Measurements from ENCODE around the gene ADAM22.

ADAM22 gene

DNA sequence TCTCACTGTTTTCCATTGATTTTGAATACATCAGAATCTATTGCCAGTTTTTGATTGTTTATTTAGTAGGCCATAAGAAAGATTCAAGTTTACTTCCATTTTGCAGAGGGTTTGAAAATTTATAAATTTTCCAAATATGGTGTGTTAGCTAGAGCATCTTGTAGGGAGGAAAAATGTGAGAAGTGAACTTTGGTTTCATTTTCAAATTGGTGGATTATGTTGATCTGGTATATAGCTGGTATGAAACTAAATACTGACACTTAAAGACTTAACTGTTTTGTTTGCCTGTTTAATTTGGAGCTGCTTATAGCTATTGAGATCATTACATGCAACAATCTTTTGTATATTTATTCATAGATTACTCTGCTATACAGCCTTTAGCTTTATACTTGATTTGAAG is 108.1 kb downstream of the ADAM22 start:
- no peak for DNase-seq (ENCODE audit: low read depth)

DNA sequence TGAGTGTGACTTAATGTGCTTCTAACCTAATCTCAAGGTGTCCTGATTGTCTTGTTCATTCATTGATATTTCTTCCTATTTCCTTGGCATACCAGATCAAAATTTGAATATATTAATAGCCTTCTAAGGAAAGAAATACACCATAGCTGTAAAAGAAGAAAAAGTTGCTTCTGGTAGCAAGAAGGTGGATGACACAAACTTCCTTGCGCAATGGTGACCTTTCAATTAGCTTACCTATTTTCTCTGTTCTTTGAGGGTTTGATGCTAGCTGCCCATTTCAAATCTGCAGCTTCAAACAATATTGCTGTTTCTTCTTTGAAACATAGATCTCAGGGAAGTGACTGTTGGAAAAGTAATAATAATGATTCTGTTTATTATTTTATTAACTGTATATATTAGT is 108.8 kb downstream of the ADAM22 start:
- DNase-seq (ENCODE audit: low read depth), result no peak

DNA sequence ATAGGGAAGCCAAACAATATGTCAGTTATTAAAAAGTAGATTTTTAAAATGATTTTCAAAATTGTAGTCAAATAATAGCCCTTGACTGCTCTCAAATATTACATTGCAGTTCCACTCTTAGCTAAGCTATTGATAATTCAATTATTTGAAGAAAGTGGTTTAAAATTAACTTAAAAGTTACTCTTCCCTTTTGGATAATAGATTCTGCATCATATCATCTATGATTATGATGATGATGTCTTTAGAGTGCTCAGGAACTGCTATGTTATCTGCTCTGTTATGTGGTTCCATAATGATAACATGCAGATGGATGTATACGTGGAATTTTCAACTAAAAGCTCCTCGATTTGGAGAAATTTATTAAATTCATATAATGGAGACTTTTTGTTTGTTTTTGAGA is 110.0 kb downstream of the ADAM22 start:
- no peak for DNase-seq (ENCODE audit: low read depth)

DNA sequence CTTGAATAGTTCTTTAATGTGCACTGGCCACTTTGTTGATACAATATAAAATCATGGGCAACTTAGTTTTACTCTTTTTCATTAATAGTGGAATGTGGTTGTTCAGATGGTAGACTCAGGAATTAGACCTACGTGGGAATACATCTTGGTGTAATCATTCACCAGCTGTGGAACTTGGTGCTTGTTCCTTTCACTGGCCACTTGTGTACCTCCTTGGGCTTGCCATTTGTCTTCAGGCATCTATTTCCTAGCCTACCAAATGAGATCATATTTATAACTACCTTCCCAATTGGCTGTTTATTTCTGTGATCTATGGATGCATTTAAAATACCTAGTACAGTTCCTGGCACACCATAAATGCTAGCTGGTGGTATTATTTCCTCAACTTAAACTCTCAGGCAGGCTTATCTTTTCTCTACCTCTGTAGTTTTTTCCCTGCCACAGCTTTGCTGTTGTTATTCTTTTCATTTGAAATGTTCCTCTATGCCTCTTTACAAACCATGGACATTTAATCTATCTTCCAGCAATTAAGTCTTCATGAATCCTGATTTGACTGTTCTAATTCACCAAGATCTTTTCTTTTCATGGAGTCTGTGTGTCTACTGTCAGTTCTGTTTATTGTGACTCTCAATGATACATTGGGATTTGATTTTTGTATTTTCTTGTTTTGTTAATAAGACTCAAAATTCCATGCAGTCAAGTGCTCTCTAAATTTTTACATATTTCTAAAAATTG is 113.0 kb downstream of the ADAM22 start:
- DNase-seq (ENCODE audit: low read depth), result no peak

DNA sequence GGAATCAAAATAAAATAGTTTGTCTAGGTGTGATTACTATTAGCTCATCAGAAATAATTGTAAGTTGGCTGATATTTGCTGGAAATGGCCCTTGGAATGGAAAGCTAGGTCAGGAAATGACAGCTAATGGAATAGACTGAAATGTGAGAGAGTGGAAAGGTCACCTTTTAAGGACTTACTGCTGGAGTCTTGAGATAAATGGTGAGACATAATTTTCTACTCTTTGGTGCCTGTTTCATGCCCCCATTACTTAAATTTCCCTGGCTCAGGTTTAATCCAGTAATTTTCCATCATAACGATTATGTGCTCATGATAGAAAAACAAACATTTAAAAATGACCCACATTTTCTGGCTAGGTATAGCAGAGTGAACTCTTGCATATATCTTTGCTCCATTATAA is 123.6 kb downstream of the ADAM22 start:
- no peak for DNase-seq (ENCODE audit: low read depth)

DNA sequence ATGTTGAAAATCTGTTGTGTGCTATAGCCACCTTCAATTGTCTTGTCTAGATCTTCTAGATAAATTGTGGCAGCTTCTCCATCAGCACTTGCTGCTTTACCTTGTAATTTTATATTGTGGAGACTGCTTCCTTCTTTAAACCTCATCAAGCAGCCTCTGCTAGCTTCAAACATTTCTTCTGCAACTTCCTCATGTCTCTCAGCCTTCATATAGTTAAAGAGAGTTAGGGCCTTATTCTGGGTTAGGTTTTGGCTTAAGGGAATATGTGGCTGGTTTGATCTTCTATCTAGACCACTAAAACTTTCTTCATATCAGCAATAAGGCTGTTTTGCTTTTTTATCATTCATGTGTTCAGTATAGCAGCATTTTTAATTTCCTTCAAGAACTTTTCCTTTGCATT is 128.2 kb downstream of the ADAM22 start:
- no peak for DNase-seq (ENCODE audit: low read depth)

DNA sequence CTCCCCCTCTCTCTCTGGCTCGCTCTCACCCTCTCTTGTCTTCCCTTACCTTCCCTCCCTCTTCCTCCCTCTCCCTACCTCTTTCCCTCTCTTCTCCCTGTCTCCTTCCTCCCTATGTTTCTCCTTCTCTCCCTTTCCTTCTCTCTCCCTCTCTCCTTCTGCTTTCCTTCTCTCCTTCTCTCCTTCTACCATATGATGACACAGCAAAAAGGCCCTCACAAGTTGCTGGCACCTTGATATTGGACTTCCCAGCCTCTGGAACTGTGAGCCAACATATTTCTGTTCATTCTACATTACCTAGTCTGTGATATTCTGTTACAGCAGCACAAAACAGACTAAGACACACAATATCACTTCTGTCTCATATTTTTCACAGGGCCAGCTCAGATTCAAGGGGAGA is 135.0 kb downstream of the ADAM22 start:
- DNase-seq (ENCODE audit: low read depth), result no peak

DNA sequence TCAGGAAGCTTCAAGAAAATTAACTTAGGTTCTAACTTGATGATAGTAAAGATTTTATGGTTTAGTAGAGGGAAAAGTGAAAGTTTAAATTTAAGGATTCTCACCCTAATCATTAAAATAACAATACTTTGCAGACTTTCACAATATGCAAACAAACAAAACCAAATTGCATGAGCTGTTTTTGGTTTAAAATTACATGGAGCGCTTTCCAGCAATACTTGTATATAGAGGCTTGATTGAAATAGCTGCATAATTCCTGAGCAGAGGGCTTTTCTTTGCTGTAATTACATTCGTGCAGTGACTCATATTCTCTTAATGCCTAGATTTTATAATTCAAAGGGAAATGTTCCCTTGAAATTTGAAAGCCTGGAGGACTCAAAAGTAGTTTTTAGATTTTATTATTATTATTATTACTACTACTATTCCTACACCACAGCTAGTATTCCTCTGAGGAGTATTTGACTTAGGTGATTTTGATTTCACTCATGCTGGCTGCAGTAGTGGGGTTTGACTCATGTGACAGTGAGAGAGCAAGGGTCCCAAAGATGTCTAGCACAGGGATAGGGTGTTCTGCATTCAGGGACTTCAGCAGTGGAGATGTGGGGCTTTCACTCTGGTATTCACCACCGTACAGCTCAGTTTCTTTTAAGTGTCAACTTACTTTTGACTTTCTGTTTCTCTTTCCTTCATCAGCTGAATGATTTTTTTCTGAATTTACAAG is 138.1 kb downstream of the ADAM22 start:
- peak; percentile 74 for DNase-seq (ENCODE audit: low read depth)

DNA sequence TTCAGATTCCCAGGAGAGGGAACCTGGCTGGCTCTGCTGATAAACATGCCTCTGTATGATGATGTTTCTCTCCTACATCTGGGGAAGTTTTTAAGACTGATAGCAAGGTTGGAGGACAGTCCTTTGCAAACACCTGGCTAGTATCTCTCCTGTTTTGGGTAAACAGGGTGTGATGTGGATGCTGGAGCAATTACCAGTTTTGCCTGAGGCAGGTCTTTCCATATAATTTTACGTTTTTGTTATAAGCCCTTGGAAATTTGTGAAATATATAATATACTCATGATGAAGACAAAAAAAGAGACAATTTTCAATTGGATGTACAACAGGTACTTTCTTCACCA is 138.6 kb downstream of the ADAM22 start:
- DNase-seq (ENCODE audit: low read depth), result no peak

DNA sequence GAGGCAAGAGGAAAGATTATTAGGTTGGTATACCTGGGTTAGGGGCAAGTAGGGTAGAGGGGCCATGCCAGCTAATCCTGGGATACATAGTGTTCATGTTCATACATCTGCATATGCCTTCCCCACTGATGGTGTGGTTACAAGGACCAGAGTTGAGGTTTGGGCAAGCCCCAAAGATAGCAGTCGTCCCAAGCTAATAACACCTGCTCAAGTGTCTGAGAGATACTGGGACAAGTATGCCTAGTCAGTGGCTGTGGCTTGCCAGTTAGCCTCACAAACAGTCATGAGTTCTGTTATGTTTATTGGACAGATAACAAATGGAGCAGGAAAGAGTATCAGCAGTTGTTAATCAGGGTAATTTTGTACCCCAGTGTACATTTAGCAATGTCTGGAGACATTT is 139.6 kb downstream of the ADAM22 start:
- DNase-seq (ENCODE audit: low read depth), result no peak

DNA sequence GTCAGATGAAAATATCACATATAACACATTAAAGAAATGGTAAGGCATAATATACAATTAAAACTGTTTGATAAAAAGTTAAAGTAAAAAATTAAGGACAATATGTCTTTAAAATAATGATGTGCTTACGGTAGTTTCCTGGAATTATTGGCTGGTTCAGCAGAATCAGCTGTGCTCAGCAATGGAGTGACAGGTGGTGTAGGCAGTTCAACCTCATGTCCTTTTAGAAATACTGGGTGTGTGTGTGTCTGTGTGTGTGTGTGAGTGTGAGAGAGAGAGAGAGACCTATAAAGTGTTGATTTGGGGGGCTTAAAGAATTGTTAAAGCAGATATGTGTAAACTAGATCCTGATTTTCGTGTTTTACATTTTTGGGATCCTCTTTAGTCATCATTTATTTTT is 141.2 kb downstream of the ADAM22 start:
- no peak for DNase-seq (ENCODE audit: low read depth)

DNA sequence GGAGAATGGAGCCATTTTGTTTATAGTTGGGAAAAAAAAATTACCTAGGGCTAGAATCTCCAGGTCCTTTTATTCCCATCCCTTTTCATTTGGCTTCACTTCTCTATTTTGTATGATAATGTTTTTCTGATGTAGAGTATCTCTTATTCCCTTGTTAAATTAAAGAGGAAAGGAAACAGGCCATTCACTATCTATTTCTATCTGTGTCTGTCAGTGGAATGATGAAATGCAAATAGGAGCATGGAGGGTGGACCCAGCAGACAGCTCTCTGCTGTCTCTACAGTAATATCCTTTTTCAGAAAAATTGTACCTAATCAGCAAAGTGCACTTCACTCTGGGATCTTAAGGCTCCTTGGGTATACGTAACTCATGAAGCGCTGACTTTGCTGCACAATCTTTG is 149.8 kb downstream of the ADAM22 start:
- DNase-seq (ENCODE audit: low read depth), result no peak

DNA sequence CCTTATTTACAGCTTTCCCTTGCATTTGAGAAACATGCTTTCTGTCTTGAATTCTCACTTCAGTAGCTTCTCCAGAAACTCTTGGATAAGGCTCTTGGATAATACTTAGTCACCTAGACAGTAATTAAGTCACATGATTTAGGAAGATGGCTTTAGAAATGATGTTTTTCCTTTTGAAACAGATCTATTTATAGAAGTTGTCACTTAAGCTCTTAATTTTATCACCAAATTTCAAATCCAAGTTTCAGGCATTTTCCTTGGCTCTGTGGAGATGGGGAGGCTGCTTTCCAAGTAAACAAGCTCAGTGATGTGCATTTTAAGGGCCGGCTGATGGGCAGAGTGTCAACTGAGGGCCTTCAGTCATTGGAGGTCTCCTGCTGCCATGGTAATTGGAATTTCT is 155.5 kb downstream of the ADAM22 start:
- DNase-seq (ENCODE audit: low read depth), result no peak

DNA sequence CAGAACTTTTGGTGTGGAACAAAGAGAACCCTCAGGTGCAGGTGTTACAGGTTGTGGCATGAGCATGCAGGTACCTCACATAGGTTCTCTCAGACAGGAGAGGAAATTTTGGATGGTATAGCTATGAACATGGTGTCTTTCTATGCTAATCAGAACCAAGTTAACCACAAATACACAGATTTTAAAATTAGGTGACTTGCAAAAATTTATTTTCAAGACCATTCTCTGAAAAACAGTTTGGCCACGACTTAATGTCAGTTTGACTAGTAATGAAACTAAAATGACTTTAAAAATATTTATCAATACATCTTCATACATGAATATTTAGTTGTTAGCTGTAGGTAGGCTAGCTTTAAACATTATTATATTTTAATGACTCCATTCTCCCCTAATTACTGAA is 156.2 kb downstream of the ADAM22 start:
- DNase-seq (ENCODE audit: low read depth), result no peak

DNA sequence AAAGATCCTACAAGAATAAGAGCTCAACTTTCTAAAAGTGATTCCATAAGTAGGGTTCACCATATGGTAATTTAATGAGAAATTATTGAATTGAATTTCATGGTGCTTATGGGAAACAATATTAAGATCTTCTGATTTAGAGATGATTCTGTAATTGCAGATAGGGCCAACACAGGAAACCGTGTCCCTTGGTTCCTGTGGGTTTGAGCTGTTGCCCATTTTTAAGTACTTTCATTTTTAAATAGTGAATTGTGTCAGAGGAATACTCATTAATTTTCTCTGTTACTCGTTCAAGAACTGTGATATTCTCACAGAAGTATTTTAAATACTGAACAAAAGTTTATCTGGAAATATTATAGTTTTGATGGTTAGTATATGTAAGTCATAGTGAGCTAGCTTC is 156.6 kb downstream of the ADAM22 start:
- no peak for DNase-seq (ENCODE audit: low read depth)

DNA sequence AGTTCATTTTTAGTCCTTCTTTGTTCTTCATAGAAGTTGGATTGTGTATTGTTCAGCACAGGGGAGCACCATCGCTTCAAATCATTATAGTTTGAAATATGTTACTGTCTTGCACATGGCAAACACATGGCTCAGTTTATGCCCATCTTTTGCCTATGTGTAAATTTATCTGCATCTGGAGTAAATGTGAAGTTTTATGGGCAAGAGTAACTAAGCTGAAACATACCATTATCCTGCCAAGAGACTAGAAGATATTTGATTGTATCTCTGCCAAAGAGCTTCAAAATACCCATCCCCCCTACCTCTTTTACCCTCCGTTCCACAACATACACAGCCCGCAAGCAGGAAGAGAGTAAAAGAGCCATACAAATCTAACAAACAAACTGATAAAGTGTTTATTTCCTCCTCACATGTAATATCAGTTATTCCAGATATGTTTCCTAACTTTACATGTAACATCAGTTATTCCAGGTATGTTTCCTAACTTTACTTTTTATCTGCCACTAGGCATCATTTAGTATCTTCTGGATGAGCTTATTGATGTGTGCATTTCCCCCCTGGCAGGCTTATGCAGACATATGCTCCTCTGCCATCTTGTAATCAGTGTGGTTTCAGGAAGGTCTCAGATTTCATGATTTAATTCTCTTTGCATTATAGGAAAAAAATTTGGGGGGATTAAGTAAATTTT is 158.1 kb downstream of the ADAM22 start:
- DNase-seq (ENCODE audit: low read depth), result no peak

DNA sequence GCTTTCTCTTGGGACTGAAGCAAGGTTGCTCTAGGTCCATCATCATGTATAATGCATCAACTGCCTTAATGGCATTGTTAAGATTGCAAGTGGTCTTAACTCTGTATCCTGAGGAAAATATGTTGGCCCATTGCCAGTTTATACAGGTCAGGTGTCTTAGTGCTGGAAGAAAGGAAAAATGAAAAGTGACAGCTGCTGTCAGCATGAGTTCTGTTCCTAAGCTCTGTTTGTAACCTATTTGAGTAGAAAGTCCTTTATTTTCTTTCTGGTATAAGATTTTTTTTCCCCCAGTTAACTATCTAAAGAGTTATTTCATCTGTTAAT is 158.6 kb downstream of the ADAM22 start:
- no peak for DNase-seq (ENCODE audit: low read depth)

DNA sequence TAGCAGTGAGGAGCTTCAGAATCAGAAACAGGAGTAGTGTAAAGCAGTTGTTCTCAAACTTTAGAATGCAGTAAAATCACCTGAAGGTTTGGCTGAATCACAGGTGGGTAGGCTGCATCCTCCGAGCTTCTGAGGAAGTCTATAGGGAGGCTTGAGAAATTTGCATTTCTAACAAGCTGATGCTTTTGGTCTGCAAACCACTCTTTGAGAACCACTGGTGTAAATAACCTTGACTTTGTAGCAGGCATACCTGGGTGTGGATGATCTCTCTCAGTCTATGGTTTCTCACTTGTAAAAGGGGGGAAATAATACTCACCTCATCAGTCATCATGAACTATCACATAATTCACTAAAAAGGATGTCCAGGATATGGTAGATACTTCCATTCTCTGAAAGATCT is 167.7 kb downstream of the ADAM22 start:
- no peak for DNase-seq (ENCODE audit: low read depth)

DNA sequence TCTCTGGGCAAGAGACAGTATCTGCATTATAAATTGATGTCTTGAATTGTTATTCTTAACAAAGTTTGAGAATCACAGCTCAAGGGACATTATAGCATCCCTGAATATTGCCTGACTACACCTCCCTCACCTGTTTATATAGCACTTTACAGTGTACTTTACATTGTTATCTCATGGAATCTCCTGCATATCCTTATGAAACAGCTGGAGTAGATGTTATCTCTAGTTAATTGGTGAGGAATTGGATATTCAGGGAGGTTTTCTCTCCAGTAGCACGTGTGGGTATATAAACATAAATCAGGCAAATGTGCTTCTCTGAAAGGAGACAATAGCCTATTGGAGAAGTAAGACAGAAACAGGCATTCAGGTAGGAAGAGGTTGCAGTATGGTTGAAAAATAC is 168.6 kb downstream of the ADAM22 start:
- DNase-seq (ENCODE audit: low read depth), result no peak

DNA sequence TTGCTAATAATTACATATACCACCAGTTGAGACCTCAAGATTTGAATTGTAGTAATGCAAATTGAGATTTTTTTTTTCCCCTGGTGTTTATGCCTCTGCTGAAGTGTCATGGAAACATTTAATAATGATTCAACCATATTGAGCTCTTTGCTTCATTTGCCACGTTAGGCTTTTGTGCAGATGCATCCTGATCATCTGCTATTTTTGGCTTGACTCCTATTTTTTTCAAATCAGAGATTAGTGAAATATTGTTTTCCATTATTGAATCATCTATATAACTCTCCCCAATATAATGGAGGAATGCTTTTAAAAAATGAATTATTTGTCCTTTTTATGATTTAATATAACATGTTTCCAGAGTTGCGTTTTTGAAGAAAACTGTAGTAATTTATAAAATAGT is 170.7 kb downstream of the ADAM22 start:
- DNase-seq (ENCODE audit: low read depth), result no peak

DNA sequence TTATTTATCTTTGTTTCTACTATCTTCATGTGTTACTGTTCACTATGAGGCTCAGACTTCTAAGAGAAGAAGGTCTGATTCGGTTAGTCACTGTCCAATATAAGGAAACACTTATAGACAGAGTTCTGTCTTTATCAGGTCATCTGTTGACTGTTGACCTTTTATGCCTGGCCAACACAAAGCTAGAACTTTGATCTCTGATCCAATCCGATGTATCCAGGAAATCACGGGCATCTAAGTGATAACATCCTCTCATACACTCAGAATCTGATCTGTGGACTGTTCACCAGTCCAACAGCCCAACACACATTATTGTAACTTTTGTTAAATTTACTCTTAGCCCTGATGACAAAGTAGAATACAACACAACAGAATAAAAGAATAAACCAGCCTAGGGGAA is 171.2 kb downstream of the ADAM22 start:
- no peak for DNase-seq (ENCODE audit: low read depth)

DNA sequence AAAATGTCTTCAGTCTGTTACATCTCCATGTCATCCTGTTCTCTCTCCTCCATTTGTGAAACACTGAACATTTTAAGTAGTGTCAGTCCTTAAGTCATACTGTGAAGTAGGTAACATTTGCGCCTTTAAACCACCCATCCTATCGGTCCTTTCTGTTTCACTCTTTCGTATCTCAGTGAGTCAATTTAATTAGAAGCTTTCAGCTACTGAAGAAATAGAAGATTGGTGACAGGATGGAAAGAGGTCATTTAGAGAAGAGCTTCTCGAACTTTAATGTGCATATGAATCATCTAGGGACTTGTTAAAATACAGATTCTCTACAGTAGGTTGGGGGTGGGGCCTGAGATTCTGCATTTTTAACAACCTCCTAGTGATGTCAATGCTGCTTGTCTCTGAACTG is 172.4 kb downstream of the ADAM22 start:
- no peak for DNase-seq (ENCODE audit: low read depth)

DNA sequence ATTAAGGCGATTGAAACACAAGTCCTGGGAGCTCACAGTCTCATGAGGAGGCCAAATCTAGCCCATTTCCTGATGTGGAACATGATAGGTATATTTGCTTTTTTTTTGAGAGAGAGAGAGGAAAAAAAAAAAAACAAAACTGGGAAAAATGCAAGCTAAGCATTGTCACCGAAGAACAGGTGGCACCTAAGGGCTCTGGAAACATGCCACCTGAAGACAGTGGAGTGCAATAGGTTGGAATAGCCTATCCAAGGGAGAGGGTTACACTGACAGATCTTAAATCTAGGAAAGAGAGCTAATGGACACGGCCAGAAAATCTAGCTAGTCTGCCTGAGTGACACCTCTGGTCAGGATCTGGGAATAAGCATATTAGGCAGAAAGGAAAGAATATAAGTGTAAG is 175.6 kb downstream of the ADAM22 start:
- no peak for DNase-seq (ENCODE audit: low read depth)

Measured in fibroblast of gingiva (primary cell).